VCaP (cell line): ENCODE results near the gene MGAT4A.
"Not testable (repeated sequence)": the region's sequence is repeated elsewhere in the genome, so short reads cannot be mapped to it uniquely, and the experiment has no call there.

Experiments used
- H3K27ac ChIP-seq: fragments of 450-650 bp; 2 replicates; pipeline ENCODE4 v1.5.1; 2017
- TF ChIP-seq, protein P1 (sequence below): fragments of 450-650 bp; conservative IDR thresholded peaks from 2 replicates; pipeline ENCODE4 v1.5.1; 2017; ENCODE audit warnings: mild to moderate bottlenecking, moderate library complexity

MGAT4A gene

DNA sequence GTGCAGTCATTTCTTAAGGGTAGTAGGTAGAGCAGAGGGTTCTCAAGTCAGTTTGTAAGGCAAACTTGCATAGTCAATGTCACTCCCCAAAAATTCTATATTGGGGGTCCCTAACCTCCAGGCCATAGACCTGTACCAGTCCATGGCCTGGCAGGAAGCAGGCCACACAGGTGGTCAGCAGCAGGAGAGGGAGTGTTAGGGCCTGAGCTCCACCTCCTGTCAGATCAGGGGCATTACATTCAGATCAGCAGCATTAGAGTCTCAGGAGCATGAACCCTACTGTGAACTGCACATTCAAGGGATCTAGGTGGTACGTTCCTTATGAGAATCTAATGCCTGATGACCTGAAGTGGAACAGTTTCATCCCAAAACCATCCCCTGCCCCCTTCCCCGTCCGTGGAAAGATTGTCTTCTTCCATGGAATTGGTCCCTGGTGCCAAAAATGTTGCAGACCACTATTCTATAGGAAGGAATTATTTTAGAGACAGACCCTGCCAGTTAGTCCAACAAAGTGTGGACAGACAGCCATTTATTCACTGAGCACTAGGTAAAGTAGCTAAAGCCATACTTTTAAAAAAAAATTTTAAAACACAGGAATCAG lies 129.3 kb downstream of the MGAT4A start:
- TF ChIP-seq, protein P1, sequence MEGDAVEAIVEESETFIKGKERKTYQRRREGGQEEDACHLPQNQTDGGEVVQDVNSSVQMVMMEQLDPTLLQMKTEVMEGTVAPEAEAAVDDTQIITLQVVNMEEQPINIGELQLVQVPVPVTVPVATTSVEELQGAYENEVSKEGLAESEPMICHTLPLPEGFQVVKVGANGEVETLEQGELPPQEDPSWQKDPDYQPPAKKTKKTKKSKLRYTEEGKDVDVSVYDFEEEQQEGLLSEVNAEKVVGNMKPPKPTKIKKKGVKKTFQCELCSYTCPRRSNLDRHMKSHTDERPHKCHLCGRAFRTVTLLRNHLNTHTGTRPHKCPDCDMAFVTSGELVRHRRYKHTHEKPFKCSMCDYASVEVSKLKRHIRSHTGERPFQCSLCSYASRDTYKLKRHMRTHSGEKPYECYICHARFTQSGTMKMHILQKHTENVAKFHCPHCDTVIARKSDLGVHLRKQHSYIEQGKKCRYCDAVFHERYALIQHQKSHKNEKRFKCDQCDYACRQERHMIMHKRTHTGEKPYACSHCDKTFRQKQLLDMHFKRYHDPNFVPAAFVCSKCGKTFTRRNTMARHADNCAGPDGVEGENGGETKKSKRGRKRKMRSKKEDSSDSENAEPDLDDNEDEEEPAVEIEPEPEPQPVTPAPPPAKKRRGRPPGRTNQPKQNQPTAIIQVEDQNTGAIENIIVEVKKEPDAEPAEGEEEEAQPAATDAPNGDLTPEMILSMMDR: peak; percentile 80

DNA sequence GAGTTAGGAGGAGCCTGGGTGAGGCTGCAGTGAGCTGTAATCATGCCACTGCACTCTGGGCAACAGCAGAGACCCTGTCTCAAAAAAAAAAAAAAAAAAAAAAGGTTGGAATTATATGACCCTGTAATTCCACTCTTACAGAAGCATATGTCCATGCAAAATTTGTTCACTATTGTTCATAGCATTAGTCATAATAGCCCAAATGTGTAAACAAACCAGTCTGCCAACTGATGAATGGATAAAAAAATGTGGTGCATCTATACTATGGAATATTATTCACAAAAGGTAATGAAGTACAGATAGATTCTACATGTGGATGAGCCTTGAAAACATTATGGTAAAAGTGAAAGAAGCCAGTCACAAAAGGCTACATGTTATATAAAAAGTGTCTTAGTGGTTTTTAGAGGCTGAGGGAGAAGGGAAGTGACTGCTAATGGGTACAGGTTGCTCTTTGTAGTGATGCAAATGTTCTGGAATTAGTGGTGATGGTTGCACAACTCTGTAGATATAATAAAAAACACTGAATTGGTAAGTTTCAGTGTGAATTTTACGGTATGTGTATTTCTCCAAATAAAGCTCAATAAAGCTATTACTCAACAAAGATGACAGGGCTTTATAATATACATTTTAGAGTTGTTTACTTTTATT lies 132.0 kb downstream of the MGAT4A start:
- TF ChIP-seq, protein P1: no peak

More for the DNA sequence above, 129.3 kb downstream of the MGAT4A start:
- H3K27ac ChIP-seq: no peak overlapping the region

DNA sequence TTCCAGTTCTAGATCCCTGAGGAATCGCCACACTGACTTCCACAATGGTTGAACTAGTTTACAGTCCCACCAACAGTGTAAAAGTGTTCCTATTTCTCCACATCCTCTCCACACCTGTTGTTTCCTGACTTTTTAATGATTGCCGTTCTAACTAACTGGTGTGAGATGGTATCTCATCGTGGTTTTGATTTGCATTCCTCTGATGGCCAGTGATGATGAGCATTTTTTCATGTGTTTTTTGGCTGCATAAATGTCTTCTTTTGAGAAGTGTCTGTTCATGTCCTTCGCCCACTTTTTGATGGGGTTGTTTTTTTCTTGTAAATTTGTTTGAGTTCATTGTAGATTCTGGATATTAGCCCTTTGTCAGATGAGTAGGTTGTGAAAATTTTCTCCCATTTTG lies 136.3 kb downstream of the MGAT4A start:
- H3K27ac ChIP-seq: not testable (repeated sequence)

More for the DNA sequence above, 132.0 kb downstream of the MGAT4A start:
- no peak overlapping the region for H3K27ac ChIP-seq

DNA sequence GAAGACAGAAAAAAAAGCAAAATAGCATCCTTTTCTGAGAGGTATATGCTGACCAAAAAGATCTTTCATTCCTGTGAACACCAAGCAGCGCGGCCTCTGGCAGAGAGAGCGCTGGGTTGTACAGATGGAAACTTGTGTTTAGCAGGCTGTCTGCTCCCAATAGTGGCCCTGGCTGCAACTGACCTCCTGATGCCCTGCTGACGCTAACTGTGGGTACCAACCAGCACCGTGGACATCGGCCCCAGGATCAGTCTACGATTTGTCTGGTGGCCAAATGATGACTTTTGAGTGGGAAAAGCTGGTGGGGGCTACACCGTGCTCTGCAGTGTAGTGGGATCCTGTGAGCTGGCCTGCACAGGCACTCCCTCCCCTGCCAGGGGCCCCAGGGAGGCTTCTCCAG lies 138.4 kb downstream of the MGAT4A start:
- TF ChIP-seq, protein P1: no peak
- no peak overlapping the region for H3K27ac ChIP-seq

DNA sequence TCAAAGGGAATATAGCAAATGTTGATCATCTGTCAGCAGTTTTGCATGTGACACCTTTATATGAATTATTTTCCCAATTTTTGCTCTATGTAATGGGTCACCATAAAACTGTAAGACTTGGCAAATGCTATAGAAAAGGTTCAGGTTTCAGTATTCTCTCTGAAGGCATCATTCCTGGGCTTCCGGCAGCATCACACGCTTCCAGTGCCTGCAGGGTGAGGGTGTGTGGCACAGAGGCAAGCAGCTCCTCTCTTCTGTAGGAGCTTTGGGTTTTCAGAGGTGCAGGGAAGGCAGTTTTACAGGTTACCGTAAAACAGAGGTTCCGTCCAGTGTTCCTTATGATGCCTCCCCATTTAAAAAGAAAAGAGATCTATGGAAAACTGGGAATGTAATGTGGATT lies 141.4 kb downstream of the MGAT4A start:
- TF ChIP-seq, protein P1: no peak

DNA sequence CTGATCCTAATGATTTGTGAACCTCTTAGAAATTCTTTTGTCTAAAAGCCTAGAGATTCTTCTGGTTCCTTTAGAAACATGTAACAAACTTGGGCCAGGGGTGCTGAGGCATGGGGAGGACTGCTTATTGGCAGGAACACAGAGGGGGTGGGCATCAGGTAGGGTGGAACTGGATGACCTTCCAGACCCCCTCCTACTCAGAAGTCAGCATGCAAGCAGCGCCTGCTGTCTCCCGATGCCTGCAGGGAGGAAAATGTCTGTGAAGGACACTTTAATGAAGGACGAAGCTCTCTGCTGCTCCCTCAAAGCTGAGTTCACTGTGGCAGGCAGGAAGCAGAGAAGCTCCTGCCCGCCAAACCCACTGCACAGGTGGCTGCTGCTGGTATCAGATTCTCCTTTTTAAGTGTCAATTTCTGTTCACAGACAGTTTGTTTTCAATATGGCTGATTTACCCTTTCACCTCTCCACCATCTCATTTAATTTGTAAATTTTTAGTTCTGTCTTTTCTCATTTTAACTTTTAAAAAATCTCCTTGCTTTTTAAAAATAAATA lies 142.0 kb downstream of the MGAT4A start:
- TF ChIP-seq, protein P1: no peak
- H3K27ac ChIP-seq: no peak overlapping the region

More for the DNA sequence above, 141.4 kb downstream of the MGAT4A start:
- H3K27ac ChIP-seq: no peak overlapping the region

DNA sequence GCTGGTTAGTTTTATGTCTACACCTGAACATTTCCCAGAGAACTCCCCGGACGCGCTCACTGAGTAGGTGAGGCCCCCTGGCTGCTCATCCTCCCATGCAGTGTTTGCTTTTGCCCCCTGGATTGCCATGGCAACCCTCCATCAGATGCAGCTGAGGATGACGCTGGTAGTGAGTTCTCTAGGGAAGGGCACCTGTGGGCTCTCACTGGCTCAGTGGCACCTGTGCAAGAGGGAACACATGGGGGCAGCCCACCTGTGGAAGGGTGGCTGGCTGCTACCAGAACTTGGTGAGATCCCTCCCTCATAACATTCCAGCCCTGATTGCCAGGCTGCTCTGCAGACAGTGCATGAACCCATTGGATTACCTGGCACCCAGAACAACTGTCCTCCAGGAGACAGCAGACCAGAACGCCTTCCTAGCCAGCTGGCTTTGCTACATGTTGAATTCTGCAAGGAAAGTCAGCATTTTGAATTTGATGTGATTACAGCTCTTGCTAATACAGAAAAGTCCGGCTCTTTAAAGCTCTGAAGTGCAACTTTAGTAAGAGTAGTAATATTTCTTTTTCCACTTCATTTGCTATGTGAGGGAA lies 144.3 kb downstream of the MGAT4A start:
- H3K27ac ChIP-seq: no peak overlapping the region
- TF ChIP-seq, protein P1: no peak
